Karpas-422 (cell line): ENCODE data around the gene CCDC196. TPM values are rescaled to one million over a fixed set of nuclear protein-coding genes. Genes with fewer than 3 reads are reported as not detected.
"Not testable (repeated sequence)": the region's sequence is repeated elsewhere in the genome, so short reads cannot be mapped to it uniquely, and the experiment has no call there.

ENCODE experiments used
- DNase-seq: peaks from one replicate; pipeline ENCODE4 v3.0.0-alpha.2; 2015
- H2AFZ ChIP-seq: fragments of 200-600 bp; sonication (generic); 2 replicates; pipeline ENCODE4 v1.6.1; 2014; ENCODE audit warnings: antibody characterized with exemption, low read length, mixed read lengths
- H3K27ac ChIP-seq: fragments of 200-600 bp; sonication (generic); 2 replicates; pipeline ENCODE4 v1.5.1; 2014; ENCODE audit warnings: mild to moderate bottlenecking, low read length, moderate library complexity
- H3K27me3 ChIP-seq: fragments of 200-600 bp; sonication (generic); 2 replicates; pipeline ENCODE4 v1.6.1; 2014; ENCODE audit warnings: low read length, mixed read lengths
- H3K36me3 ChIP-seq: fragments of 200-600 bp; sonication (generic); 2 replicates; pipeline ENCODE4 v1.6.1; 2014; ENCODE audit warnings: low read length, mixed read lengths; ENCODE audit not compliant: insufficient read depth
- H3K4me1 ChIP-seq: fragments of 200-600 bp; sonication (generic); 2 replicates; pipeline ENCODE4 v1.6.1; 2014; ENCODE audit warnings: mild to moderate bottlenecking, low read length, mixed read lengths
- H3K4me2 ChIP-seq: fragments of 200-600 bp; sonication (generic); 2 replicates; pipeline ENCODE4 v1.6.1; 2014; ENCODE audit warnings: low read length, low read depth, mild to moderate bottlenecking; ENCODE audit not compliant: poor library complexity, severe bottlenecking
- H3K4me3 ChIP-seq: fragments of 200-600 bp; sonication (generic); 2 replicates; pipeline ENCODE4 v1.5.1; 2014; ENCODE audit warnings: mild to moderate bottlenecking, antibody characterized with exemption, low read length, mixed read lengths
- H3K79me2 ChIP-seq: fragments of 200-600 bp; sonication (generic); 2 replicates; pipeline ENCODE4 v1.6.1; 2014; ENCODE audit warnings: mild to moderate bottlenecking, low read length, mixed read lengths
- H3K9ac ChIP-seq: fragments of 200-600 bp; sonication (generic); 2 replicates; pipeline ENCODE4 v1.6.0; 2014; ENCODE audit warnings: low read length
- H3K9me2 ChIP-seq: fragments of 200-600 bp; sonication (generic), shearing (Covaris generic); replicated peaks from 2 replicates; pipeline ENCODE4 v1.6.0; 2014; ENCODE audit warnings: mild to moderate bottlenecking, low read length, moderate library complexity; ENCODE audit not compliant: insufficient read depth
- H3K9me3 ChIP-seq: fragments of 300-700, 200-600 bp; sonication (generic); 2 replicates; pipeline ENCODE4 v1.6.1; 2014; ENCODE audit warnings: low read length, mixed read lengths
- H4K20me1 ChIP-seq: fragments of 200-600 bp; sonication (generic); 2 replicates; pipeline ENCODE4 v1.6.1; 2014; ENCODE audit warnings: mild to moderate bottlenecking, antibody characterized with exemption, low read length, low read depth; ENCODE audit not compliant: insufficient read depth
- total RNA-seq: library from RNA; depleted of rRNA; stranded (reverse); fragments of >200 nt; shearing (Covaris generic); gene quantifications from 2 replicates; pipeline ENCODE4 v1.2.3, GENCODE V29; 2014; ENCODE audit warnings: low replicate concordance; rRNA removed

Gene CCDC196
- total RNA-seq, 1 experiment from 2014 or later = not detected

GRCh38 chr14:66545751-66546150, 59.6 kb downstream of the CCDC196 start:
- H4K20me1 ChIP-seq, H3K27me3 ChIP-seq, H3K79me2 ChIP-seq, DNase-seq, H3K9me3 ChIP-seq, H3K9me2 ChIP-seq, H2AFZ ChIP-seq, H3K27ac ChIP-seq, H3K36me3 ChIP-seq, H3K4me3 ChIP-seq, H3K9ac ChIP-seq, H3K4me2 ChIP-seq, H3K4me1 ChIP-seq: not testable (repeated sequence)

Other genes with a start within 250 kb of the CCDC196 start
- 4.1 and 7.0 TPM in 2 replicates for gene GPHN, start 21.8 kb downstream of the CCDC196 start, total RNA-seq